HS-5 (cell line): ENCODE measurements around the gene SDCCAG8.
"Not testable (repeated sequence)": the region's sequence is repeated elsewhere in the genome, so short reads cannot be mapped to it uniquely, and the experiment has no call there.

ENCODE experiments used
- DNase-seq: peaks from one replicate; pipeline ENCODE4 v3.0.0-alpha.2; 2012; ENCODE audit warnings: low read depth

Gene SDCCAG8

DNA sequence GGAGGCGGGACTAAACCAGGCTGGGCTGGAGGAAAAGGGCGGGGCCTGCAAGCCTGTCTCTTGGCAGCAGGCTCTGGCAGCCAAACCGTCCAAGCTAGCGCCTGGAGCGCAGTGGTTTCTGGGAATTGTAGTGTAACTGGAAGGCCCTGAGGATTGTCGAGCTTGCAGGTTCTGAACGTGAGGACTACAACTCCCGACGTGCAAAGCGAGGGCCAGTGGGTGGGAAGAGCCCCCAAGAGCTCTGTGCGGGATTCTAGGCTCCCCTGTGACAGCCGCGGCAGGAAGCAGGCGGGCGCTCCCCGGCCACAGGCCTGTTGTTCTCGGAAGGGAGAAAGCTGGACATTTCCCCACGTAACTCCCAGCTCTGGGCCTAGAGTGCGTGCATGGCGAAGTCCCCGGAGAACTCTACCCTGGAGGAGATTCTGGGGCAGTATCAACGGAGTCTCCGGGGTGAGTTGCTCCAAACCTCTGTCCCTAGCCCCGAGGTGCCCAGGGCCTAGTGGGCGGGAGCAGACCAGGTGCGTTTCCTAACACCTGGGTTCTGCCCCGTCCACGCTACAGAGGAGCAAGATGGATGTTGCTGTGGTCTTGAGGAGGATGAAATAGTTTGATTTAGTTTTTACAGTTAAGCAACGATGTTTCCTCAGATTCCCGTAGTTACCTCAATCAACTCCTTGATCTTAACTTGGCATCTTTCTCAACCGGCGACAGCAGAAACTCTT, at the start of gene SDCCAG8:
Gene SDCCAG8, plus strand, starts transcription at position 251 of the 722 bp plus-strand sequence. Its CDS starts 133 bp downstream, at position 384.
- DNase-seq = peak; percentile 100

DNA sequence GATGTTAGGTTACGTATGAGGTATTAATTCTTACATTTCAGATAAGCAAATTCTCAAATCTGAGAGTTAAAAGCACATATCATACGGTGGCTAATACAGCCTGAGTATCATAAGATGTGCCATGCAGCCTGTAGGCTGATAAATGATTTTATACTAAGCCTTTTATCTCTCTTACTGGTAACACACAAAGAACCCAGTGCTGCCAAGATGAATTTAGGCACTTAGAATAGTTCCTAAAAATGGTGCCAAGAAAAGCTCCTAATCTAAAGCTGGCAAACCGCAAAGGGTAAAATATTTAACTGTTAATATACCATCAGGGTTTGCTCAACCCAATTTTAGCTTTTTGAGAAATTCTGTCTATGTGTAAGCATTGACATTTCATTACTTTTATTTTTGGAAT, 43.9 kb upstream of the SDCCAG8 start:
- not testable (repeated sequence) for DNase-seq

DNA sequence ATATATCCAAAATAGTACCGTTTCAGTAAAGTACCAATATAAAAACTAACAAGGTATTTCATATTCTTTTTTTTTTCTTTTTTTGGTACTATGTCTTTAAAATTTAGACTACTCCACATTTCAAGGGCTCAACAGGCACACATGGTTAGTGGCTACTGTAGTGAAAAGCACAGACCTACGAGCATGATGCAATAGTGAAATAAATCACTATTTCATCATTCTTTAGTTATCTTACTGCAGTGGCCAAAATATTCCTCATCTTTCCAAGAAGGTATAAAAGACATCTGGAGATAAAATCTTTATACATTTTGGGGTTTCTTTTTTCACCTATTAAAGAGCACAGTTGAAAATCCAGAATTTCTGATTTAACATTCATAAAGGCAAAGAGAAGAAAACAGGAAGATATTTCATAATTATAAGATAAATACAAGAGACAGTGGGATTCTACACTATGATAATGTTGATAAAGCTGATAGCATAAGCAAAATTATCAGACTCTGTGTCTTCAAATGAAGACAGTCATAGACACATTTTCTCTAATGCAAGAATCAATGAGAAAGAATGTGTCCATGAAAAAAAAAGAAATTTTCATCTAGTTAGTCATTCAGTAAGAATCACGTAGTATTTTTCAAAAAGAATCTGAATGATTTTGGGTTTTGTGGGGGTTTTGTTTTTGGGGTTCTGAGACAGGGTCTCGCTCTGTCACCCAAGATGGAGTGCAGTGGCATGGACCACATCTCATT, 42.6 kb upstream of the SDCCAG8 start:
- DNase-seq = peak; percentile 37

DNA sequence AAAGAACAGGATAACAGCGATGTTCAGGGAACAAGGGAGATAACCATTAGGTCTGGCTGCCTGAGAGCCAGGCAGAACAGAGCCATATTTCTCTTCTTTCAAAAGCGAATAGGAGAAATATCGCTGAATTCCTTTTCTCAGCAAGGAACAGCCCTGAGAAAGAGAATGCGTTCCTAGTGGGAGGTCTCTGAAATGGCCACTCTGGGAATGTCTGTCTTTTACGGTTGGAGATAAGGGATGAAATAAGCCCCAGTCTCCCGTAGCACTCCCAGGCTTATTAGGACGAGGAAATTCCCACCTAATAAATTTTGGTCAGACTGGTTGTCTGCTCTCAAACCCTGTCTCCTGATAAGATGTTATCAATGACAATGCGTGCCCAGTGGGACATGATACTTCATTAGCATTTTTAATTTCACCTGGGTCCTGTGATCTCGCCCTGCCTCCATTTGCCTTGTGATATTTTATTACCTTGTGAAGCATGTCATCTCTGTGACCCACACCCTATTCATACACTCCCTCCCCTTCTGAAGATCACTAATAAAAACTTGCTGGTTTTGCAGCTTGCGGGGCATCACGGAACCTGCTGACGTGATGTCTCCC, 40.5 kb upstream of the SDCCAG8 start:
- not testable (repeated sequence) for DNase-seq

DNA sequence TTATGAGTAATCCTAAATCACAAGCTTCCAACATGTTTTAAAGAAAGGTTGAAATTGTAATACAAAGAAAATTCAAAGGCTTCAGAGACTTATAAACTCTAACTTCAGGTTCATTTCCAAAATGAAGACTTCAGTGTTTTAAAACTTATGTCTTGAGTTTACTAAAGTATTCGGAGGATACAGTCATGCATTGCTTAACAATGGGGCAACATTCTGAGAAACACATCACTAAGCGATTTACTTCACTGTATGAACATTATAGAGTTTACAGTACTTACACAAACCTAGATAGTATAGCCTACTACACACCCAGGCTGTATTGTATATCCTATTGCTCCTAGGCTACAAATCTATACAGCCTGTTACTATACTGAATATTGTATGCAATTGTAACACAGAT, 39.1 kb upstream of the SDCCAG8 start:
- no peak for DNase-seq

DNA sequence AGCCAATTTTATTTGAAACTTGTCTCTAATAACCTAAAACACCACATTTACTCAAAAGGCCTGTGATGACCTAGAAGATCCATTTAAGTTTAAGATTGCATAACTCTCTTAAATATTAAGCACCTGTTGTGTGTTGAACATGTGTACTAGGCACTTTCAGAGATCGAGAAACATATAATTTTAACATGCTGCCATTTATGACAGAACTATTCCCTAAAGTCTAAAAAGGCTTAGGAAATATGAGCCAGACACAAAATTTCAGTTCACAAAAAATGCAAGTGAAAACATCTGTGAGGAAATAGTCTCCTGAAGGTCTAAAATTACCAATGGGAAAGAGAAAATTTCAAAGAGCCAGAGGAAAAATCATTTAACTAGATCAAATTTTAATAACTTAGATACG, 38.5 kb upstream of the SDCCAG8 start:
- DNase-seq = no peak

DNA sequence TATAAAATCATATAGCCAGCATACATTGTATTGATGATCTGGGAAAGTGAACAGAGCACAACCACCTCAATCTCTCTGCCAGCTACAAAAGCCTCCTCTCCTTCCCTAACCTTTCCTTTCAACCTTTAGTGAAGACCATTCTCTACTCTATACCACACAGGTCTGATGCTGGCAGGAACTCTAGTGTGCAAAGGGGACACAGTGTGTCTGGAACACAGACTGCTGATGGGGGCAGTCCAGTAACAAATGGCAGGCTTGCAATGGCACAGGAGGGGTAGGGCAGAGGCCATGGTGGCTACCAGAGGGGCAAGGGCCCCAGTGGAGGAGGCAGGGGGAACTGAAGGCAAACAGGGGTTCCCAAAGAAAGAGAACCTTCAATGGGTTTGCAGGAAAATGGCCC, 37.8 kb upstream of the SDCCAG8 start:
- DNase-seq = no peak

DNA sequence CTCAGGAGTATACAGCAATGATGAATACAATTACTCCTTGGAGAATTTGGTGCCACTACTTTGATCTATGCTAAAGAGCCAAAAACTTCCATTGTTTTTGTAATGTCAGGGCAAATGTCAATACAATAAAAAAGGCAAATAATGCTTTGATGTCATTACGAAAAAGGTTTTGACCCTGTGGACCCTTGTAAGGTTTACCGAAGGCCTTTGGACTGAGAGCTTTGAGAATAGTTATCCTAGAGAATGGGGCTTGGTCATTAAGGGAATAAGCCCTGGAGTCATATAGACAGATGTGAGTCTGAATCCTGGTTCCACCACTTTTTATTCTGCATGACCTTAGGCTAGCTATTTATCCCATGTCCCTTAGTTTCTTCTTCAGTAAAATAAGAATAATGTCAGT, 28.2 kb upstream of the SDCCAG8 start:
- no peak for DNase-seq

DNA sequence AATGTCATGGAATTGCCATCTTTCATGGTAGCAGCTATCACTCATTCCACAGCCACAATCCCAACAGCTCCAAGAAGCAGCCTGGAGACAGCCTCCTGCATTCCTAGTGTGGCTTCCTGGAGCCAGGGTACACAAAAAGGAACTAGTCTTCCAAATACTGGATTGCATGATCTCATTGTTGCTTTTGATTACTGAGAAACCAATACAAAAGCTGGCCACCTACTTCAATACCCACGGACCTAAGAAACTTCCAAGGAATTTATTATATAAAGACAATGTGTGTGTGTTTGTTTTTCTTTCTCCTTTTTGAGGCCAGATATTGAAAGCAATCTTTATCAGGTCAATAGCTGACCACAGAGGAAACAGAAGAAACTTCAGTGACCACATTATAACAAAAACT, 26.3 kb upstream of the SDCCAG8 start:
- DNase-seq = no peak

DNA sequence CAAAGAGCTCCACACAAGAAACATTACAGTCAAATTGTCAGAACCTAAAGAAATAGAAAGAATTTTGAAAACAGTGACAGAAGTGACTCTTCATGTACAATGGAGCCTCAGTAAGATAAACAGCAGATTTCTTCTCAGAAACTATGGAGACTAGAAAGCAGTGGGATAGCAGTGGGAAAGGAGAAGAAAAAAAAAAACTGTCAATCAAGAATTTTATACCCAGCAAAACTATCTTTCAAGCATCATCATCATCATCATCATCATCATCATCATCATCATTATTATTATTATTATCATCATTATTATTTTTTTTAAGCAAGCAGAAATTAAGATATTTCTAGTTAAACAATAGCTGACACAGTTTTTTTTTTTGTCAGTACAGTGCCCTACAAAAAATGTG, 24.9 kb upstream of the SDCCAG8 start:
- no peak for DNase-seq

DNA sequence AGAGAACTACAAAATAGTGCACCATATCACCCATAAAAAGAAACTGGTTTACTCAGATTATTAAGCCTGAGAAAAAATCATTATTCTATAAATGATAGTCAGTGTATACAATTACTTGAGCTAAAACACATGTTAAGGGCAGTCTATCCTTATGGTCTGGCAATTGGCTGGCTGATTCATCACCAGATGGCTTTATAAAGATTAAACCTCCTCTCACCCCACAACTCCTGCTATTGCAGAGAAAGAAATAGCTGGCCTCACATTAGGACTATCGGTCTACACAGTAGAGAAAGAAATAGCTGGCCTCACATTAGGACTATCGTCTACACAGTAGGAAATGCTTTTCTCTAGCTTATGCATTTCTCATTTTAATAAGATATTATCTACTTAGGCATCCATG, 21.9 kb upstream of the SDCCAG8 start:
- no peak for DNase-seq

DNA sequence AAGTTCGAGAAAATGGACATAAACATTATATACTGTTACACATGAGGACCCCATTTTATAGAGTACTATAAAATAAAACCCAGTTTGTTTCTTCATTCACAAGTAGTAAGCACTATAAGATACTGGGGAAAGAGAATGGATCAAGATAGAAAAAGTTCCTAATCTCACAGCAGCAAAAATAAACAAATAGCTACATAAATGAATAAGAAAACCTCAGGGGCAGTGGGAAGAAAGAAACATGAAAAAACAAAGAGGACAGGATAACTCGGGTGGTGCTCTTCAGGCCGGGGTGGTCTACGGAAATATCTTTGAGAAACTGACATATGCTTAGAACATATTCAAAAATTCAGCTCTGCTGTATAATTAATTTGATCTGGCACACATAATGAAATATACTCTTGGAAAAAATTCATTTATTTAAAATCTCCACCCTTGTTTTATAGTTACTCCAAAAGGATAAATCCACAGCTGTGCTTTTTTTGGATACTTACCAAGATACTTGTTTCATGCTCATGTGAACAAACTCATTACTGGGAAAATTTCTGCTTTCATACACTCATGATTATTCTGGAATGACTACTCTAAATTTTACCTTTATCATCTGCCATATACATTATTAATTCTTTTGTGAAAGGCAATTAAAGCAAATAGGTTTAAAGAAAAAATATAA, 20.7 kb upstream of the SDCCAG8 start:
- no peak for DNase-seq

DNA sequence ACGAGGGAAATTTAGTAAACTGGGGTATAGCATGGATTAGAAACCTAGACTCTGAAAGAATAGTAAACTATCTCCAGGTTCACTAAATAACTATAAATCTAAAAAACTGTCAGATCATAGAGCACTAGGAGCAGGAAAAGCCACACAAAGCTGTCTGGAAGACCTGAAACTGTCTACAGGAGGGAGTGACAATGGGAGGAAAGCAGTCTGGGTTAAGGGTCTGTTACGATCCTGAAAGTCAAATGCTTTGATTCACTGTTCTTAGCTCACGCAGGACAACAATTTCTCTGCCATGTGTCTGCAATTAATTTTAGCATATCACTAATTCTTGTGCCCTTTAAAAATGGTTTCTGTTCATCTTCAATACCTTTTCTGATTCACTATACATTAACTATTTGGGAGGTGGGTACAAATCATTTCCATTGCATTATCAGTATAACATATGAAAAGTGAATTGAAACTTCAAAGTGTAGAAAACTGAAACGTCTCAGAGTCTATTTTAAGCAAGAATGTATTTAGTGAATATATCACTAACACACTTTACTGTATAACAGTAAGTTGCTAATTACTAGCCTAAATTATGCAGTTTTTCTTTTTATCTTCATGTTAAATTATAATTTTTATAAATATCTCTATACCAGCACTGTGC, 19.1 kb upstream of the SDCCAG8 start:
- DNase-seq = no peak

DNA sequence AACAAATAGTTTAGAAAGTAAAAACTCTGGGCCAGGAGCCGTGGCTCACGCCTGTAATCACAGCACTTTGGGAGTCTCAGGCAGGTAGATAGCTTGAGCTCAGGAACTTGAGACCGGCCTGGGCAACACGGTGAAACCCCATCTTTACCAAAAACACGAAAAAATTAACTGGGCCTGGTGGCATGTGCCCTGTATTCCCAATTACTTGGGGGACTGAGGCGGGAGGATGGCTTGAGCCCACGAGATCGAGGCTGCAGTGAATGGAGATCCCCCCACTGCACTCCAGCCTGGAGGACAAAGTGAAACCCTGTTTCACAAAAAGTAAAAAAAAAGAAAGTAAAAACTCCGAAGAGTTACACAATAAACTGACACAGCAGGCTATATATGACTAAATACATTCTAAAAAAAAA, 11.4 kb upstream of the SDCCAG8 start:
- no peak for DNase-seq

DNA sequence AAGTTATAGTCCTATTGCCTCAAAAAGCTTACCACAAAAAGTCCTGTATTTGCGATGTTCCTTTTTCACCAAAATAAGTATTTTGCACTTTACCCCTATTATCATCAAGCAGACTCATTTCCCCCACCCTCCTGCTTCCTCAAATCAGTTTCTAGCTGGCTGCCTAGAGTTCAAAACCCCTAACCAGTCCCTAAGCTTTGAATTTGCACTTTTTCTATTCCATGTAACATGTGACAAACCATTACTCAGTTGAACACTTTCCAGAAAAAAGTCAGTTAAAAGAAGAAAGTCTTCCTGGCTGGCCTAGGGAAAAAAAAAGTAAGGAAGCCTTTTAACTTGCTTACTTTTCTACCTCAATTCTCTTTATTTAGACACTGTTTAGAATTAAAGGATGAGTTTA, 8.9 kb upstream of the SDCCAG8 start:
- DNase-seq = no peak

DNA sequence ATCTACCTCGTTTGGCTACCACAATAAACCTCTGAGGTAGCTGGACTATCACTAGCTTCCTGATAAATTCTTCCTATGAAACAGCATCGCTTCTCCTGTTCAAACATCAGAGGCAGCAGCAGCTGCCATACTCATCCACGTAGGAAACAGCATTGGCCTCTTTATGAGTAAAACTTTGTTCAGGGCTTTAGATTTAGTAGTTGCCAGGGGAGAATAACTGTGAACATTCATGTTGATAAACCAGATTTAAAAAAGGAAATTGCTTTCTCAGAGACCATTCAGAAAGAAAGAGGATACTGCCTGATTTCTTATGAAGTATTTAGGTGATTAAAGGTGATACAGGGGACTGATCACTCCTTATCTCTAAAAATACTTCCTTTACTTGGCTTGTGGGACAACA, 7.9 kb upstream of the SDCCAG8 start:
- DNase-seq = no peak

DNA sequence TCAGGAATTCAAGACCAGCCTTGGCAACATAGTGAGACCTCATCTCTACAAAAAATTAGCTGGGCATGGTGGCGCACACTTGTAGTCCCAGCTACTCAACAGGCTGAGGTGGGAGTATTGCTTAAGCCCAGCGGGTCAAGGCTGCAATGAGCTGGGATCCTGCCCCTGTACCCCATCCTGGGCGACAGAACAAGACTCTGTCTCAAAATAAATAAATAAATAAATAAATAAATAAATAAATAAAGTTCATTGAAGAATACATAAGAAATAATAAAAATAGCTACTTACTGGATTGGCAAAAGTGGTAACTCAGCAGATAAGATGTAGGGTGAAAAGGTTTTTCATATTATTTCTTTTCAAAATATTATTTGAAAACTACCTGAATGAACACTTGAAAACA, 6.6 kb upstream of the SDCCAG8 start:
- no peak for DNase-seq

DNA sequence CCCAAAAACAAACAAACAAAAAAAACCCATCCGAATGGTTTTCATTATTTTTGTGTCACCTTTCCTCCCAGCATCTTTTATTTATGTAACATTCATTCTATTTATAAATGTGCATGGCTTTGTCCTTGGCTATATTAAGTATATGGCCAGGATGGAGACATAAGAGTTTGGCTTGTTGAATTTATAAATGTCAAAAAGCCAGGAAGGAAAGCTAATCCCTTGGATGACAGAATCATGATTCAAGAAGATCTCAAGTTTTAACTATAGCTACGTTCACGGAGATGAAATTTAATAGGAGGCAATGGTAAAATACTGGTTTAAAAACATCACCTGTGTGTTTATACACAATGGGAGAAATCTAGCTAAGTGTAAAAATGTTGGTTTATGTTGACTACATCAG, 5.7 kb upstream of the SDCCAG8 start:
- DNase-seq = no peak

DNA sequence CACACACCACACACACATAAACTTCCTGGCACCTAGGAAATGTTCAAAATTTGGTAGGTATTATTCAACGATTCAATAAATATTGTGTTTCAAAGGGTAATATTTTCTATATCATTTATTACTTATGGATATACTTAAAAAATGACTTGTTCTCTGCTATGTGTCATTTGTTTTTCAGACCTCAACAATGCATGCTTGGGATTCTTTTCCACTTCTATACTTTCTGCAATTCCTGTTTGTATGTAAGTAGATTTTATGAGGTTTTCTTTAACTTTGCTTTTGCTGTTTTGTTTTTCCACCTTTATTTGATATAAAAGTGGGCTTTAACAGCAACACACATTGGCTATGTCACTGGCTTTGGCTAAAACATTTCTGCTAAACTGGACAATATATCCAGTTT, 4.3 kb upstream of the SDCCAG8 start:
- no peak for DNase-seq

DNA sequence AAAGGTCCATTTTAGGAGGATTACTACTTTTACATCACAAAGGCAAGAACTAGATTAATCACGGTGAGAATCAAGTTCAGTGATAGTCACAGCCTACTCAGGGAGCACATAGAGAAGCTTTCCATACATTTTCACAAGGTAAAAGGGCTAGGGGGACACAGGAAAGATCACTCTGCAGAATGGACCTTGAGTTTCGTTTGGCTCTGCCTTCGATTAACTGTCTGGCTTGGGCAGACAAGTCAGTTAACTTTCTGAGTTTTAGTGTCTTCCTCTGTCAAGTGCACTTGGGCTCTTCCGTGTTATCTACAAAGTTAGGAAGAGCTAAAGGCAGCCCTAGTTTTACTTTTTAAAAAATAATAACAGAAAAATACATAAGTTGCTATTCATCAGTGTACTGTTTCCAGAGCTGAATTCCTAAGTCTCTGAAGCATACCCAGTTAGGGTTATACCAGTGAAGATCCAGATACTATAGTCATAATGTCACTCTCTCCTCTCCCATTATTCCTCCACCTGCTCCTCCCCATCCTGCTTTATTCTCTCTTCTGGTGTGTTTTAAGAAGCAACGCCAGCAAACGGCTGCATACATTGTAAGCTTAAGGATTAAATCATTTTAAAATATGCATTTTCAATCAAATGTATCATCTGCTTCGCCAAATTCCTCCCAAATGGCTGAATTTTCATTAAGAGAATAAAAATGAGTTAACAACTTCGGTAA, 2.5 kb upstream of the SDCCAG8 start:
- DNase-seq = no peak

DNA sequence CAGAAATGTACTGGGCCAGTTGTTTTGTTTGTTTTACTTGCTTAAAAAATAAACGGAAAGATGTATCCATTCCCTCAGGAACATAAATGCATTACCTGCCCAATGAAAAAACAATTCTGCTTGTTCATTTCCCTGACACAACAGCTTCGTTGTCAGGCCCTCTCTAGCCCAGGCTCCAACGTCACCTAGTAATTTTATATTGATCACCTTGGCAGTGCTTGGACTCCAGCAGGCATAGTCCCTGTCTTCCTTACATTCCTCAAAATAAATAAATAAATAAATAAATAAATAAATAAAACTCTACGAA, 2.0 kb upstream of the SDCCAG8 start:
- DNase-seq = no peak
